ENCODE measurements around the gene STAC3.

The STAC3 gene

DNA sequence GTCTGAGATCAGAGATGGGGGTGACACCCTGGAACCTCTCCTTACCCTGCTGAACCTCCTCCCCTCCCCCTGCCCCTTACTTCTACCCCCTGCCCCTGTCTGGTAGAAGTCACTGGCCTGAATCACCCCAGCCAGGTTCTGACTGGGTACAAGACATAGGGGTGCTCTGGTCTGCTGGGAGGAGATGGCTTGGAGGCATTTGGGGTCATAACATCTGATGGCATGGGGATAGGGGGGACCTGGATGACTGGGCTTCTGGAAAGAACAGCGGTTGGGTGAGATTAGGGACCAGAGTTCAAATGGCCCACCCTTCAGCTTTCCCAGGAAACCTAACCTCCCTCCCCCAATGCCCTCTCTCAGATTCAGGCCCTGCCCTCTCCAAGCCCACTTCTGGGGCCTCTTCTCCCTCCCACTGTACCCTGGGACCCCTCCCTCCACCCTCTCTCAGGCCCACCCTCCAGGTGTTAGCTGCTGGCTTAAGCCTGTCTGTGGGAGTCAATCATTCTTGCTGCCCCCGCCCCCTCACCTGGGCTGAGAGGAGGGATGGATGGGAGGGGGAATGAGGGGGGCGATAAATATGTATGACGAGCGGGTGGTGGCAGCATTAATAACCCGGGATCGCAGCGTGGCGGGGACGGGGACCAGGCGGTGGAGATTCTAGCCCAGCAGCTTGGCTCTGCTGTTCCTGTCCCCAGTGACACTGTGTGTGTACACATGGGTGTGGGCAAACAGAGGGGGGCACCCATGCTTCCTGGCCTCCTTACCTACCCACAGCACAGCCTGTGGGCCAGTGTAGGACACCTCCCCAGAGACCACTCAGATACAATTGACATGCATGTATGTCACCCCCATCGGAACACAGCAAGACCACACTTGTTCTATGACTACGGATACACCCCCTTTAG lies 28.4 kb downstream of the STAC3 start:
- DNase-seq: no peak

DNA sequence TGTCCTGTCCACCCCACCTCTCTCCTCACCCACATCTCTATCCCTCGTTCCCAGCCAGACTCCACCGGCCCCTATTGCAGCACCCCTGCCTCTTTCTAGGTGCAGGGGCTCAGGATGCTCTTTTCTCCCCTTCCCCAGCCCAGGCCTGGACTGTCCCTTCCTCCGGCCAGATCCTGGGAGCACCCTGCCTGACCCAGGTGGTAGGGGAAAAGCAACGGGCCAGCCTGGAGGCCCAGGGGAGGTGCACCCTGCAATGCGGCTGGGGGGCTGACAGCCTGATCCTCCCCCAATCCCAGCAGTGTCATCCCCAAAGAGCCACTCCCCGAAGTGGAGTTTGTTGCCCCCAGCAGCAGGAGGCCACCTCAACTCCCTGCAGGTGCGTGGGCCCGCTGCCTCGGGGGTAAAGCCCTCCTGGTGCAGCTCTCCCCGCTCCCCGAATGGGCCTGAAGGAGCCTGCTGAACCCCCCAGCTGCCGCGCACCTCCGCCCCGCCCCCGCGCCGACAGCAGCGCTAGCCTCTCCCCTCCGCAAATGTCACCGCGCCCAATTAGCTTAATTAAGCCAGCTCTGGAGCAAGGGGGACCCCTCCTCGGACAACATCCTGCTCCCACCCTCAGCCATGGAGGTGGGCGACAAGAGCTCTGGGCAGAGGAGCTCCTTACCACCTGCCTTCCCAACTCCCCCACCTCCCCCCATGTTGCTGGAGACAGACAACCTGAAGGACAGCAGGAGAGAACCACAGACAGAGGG lies 29.6 kb downstream of the STAC3 start:
- no peak for DNase-seq

DNA sequence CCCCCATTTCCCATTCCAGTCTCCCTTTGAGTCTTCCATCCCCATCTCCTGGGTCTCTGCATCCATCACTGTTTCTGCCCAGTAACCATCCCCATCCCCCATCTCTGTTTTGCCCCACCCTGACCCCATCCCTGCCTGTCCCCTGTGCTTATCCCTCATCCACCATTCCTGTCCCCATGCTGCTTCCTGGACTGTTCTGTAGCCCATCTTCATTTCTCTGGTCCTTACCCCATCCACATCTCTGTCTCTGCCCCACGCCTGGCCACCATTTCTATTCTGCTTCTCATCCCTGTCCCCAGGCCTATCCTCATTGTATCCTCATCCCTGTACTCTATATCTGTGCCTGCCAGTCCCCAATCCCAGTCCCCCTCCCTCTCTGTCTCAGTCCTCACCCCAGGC lies 30.2 kb downstream of the STAC3 start:
- DNase-seq: no peak

DNA sequence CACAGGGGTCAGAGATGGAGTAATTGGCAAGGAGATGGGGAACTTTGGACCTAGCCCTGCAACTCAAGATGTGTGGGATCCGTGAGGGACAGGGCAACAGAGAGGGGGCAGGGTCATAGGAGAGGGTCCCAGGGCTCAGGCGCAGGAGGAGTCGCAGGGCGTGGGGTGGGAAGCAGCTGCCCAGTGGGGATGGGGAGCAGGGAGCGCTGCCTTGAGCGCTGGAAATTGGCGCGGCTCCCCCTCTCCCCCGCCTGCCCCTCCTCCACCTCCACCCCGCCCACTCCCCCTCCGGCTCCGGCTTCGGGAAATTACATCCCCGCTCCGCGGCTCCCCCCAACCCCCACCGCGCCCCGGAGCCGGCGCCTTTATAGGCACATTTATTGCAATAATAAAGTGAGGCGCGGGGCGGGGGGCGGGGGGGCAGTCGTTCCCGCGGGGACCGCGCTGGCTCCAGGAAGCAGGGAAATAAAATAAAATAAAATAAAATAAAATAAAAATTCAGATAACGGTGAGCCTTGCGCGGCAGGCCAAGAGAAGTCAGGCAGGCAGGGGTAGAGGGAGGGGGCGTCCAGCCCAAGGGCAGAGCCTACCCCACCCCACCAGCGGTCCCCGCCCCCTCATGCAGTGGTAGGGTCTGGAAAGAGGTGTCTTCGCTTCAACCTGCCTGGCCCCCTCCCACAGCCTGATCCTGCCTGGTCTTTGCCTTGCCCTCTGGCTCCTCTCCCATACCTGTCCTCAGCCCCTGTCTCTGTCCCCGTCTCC lies 30.8 kb downstream of the STAC3 start:
- DNase-seq: no peak

DNA sequence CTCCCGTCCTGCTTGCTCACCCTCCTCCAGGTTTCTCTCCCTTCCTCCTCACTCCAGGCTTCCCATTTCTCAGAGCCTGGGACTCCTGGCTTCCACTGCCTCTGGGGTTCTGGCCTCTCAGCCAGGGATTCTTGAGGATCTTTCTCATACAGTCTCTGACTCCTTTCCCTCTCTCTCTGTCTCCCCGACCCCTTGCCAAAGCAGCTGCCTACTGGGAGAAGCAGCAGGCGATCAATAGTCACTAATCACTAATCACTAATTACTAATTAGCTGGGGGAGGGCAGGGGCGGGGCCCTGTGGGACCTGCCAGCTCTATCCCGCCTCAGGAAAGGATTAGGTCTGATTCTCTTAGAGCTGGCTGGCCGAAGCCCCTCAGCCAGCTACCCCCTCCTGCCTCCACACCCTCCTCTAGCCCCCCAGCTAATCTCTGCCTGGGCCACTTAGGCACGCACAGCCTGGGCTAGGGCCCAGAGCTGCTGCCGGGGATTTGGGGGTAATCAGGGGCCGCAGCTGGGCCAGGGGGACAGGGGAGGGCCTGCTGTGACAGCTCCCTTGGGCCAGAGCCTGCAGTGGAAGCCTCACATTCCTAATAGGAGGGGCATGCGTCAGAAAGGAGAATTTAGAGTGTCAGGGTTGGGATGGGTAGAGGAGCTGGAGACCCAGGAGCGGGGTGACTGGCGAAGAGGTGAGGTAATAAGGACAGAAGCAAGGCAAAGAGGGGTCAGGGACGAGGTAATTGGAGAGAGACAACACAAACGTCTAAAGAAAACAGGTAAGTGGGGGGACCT lies 31.6 kb downstream of the STAC3 start:
- DNase-seq: no peak

DNA sequence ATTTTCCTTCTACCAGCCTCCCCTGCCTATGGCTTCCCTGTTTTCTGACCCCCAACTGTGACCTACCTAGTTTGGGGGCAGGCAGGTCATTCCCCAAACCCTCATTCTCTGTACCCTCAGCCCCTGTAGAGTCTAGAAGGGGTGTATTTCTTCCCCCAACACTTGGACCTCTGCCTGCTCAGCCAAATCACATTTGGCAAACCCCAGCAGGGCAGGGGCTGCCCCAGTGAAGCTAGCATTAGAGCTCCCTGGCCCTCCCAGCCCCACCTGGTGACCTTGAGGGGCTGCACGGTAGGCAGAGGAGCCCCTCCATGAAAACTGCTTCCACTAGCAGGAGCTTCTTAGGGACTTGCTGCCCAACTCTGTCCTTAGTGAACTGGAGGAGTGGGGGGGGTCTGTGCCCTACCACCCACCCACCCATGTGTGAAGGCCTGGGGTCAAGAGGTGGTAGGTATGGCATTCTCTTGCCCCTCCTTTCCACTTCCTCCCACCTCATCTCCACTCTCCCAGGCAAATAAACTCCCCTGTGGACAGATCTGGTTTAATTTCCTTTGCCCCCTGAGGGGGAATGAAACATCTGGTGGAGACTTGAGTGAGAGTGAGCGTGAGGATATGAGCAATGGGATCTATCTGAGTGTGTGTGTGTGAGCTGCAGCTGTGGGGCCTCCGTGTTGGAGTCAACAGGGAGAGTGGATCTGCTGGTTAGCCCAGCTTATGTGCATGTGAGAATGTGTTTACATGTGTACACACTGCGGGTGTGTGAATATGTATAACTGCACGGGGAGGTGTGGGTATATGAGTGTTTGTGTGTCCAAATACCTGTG lies 32.7 kb downstream of the STAC3 start:
- DNase-seq: no peak

DNA sequence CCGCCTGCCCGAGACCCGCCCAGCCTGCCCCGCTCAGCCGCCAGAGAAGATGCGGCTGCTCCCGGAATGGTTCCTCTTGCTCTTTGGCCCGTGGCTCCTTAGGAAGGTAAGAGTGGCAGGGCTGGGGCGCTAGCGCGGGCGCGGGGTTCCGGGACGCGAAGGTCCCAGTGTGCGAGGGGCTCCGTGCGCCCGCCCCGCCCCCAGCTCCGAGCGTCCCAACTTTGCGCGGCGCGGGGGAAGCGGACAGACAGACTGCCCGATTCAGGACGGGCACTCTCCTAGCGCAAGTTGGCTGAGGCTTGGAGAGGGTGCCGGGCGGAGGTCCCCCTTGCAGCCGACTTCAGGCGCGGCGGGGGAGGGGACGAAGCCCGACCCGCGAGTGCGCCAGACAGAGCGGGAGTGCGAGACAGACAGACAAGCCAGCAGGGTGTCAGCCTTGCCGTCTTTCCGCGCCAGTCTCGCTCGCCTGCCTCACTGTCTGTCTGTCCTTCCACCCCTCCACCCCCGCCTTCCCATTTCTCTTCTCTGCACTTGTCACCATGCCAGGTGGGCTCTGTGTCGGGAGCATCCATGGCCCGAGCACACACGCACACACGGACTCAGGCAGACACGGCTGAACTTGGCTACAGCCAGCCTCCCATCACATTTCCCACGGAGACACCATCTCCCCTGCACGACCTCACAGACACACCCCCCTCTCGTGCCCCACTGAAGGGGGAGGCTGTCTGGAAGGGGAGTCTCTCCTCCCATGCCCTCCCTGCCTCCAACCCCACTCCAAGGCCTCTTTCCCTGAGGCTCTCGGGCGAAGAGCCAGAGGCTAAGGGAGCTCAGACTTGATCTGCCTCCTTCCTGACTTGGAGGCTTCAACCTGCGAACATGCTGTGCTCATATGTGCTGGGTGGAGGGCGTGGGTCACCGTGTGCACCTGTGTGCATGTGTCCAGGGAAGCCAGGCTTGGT lies 33.8 kb downstream of the STAC3 start:
- DNase-seq: no peak

DNA sequence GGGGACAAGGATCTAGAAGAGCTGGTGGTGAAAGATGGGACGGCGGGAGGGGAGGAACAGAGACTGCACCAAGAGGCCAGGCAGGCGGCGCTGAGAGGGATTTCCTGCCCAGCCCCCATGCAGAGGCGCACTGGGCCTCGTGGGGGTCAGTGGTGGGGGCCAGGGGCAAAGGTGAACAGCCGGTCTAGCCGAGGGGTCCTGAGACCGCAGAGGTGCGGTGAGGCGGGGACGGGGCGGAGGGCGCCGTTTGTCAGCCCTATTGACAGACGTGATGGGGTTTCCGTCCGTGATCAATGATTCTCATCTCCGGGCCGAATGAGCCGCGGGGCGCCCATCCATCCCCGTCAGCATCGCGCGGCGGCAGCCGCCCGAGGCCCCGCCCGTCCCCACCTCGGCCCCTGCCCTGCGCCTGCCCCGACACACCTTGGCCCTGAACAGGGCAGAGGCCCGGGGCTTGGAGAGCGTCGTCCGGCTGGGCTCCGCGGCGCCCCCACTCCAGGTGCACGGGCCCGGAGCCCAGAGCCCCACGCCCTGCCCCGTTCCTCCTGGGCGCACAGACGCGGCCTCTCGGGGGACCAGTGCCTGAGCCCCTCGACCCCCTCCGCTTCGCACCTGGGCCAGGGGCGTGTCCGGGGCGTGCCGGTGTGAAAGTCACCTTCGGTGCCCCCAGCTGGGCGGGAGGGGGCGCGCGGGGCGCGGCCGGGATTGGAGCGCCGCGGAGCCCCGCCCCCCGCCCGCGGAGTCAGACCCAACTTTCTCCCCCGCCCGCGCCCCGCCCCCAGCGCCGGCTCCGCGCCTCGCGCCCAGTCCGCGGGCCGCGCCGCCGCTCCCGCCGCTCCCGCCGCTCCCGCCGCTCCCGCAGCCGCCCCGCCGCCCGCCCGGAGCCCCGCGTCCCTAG lies 34.7 kb downstream of the STAC3 start, which contains the start of gene NXPH4:
Gene NXPH4 (plus strand): TSS at position 781 of the 898 bp plus-strand sequence. CDS start 176 bp downstream, outside the sequence.
- DNase-seq: no peak

DNA sequence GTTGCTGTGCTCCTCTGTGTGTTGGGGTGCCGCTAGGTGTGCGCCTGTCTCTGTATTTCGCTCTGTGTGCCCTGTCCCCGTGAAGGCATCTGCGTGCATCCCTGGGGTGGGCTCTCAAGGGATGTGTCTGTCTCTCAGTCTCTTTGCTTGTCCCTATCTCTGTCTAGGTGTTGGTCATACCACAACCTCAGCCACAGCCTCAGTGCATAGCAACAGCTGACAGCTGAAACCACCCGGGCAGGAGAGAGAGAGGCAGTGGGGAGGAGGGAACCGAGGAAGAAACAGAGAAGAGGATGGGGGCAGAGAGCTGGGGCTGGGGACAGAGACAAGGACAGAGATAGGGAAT lies 35.3 kb downstream of the STAC3 start:
- no peak for DNase-seq

DNA sequence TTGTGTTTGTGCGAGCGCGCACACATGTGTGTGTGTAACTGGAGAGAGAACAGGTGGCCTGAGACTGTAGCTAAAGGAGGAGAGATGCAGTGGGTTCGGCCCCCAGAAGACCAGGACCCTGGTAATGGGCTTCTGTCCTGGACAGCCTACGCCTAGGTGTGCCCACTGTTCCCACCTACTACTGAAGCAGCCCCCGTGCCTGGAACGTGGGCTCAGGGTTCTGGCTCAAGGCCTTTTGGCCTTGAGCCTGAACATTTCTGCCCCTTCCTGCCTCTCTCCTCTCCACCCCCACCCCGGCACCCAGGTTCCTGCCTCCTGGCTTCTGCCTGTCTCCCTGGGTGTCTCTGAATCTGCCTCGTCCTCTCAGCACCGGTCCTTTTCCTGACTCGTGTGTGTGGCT lies 35.9 kb downstream of the STAC3 start:
- DNase-seq: no peak

DNA sequence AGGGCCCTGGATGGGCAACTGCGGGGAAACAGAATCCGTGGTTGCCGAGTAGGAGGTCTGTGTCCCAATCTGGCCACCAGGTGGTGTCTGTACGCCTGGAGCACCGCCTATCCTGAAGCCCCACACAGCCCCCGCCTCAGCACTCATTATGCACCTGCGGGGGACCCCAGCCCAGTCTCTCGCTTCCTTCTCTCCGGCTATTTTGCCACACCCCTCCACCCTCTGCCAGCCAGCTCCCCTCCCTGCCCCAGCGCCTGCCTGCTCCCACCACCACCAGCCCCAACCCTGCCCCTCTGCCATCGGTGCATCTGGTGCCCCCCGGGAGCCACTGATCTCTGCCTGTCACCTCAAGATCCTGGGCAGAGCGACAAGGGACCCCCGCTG lies 36.6 kb downstream of the STAC3 start:
- DNase-seq: peak; percentile 71

DNA sequence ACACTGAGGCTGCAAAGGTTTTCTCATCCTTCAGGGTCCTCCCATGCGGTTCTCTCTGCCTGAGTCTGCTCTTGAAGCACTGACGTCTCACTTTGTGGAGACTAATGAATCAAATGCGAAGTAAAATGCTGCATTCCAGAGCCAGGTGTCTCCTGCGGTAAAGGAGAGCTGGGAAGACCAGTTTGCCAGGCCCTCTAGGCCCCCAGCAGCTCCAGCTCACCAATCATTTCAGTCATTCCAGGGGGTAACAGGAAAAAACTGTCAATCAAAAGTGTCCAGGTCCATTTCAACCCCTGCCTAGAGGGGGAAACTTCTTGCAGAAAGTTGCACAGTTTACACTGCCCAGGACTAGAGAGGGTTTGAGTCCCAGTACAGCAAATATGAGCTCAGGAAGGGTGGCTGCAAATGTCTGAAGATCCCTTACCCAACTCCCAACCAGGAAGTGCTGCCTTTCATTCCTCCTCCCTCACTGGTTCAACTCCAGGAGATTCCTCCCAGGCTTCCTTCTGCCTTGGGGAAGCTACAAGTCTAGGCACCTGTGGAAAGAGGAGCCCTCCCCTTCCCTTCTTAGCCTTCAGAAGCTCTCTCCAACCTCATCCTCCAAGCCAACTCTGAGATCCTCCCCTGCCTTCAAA lies 37.1 kb downstream of the STAC3 start:
- no peak for DNase-seq

DNA sequence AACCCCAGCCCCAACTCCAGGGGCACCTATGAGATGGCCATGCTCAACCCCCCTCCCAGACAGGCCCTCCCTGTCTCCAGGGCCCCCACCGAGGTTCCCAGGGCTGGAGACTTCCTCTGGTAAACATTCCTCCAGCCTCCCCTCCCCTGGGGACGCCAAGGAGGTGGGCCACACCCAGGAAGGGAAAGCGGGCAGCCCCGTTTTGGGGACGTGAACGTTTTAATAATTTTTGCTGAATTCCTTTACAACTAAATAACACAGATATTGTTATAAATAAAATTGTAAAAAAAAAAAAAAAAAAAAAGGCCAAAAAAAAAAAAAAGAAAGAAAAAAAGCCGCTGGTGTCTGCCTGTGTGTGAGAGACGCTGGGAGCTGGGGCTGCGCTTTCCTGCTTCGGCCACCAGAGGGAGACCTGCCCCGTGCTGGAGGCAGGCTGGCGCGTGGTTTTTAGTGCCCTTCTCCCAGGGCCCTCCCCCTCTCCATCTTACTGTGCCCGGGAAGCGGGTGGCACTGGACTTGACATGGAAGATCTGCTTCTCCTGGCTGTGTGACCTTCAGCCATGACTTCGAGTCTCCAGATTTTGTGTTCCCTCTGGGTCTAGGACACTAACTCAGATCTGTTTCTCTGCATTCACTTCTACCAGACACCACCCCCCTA lies 37.8 kb downstream of the STAC3 start:
- peak; percentile 93 for DNase-seq

DNA sequence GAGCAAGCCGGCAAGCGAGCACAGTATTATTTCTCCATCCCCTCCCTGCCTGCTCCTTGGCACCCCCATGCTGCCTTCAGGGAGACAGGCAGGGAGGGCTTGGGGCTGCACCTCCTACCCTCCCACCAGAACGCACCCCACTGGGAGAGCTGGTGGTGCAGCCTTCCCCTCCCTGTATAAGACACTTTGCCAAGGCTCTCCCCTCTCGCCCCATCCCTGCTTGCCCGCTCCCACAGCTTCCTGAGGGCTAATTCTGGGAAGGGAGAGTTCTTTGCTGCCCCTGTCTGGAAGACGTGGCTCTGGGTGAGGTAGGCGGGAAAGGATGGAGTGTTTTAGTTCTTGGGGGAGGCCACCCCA lies 38.3 kb downstream of the STAC3 start:
- no peak for DNase-seq

DNA sequence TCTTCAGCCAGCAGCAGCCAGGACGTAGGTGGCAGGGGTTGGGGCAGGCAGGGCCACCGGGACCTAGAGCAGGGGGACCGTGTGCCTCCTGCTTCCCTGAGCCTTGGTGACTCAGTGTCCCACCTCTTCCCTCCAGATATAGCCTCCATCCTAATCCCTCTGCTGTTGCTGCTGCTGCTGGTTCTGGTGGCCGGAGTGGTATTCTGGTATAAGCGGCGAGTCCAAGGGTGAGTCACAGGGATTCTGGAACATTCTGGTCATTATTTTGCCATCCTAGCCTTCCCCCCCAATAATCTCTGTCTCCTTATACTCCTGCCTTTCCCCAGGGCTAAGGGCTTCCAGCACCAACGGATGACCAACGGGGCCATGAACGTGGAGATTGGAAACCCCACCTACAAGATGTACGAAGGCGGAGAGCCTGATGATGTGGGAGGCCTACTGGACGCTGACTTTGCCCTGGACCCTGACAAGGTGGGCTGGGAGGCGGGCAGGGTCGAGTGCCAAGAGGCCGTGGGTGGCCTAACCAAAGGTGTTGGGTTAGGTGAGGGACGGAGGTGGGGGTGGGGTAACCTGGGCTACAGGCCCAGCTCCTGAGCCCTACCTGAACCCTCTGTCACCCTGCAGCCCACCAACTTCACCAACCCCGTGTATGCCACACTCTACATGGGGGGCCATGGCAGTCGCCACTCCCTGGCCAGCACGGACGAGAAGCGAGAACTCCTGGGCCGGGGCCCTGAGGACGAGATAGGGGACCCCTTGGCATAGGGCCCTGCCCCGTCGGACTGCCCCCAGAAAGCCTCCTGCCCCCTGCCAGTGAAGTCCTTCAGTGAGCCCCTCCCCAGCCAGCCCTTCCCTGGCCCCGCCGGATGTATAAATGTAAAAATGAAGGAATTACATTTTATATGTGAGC lies 38.9 kb downstream of the STAC3 start:
- no peak for DNase-seq

DNA sequence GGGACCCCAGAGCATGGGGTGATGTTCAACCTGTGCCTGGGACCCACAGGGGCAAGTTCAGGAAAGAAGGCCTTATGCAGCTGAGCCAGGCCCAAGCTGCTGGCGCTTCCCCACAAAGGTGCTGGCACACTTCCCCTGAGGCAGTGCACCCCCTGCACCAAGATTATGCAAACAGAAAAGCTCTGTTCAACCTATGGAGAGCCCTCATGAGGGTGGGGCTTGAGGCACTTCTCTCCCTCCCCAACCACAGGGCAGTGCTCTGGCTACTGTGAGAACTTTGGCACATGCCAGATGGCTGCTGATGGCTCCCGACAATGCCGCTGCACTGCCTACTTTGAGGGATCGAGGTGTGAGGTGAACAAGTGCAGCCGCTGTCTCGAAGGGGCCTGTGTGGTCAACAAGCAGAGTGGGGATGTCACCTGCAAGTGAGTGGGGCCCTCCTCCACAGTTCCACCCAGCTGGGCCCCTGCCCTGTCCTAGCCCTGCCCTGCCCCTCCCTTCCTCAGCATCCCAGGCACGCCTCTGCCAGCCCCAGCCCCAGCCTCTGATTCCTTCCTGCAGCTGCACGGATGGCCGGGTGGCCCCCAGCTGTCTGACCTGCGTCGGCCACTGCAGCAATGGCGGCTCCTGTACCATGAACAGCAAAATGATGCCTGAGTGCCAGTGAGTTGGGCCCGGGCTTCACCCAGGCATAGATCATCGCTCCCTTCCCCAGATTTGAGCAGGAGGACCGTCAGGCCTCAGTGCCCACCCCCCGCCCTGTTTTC lies 39.9 kb downstream of the STAC3 start:
- no peak for DNase-seq
